HT1080 (cell line): ENCODE results near the gene WDR89. TPM values are rescaled to one million over a fixed set of nuclear protein-coding genes. Genes with fewer than 3 reads are reported as not detected.
A peak's percentile ranks its signal among the peaks of the same experiment; 100 is the strongest.
"Not testable (repeated sequence)": the region's sequence is repeated elsewhere in the genome, so short reads cannot be mapped to it uniquely, and the experiment has no call there.

Source experiments
- DNase-seq: peaks from one replicate; pipeline ENCODE4 v3.0.0-alpha.2; 2015; ENCODE audit warnings: low read depth
- total RNA-seq: library from RNA; depleted of rRNA; stranded (reverse); fragments of >200 nt; shearing (Covaris generic); gene quantifications from 2 replicates; pipeline ENCODE4 v1.2.3, GENCODE V29; 2014

Gene WDR89
- total RNA-seq, 1 experiment from 2014 or later = 13.8 TPM

- DNase-seq = no peak
Observed at GRCh38 chr14:63654346-63654745, 12.7 kb upstream of the WDR89 start.

GRCh38 chr14:63652406-63652805 is 10.7 kb upstream of the WDR89 start:
- no peak for DNase-seq

- DNase-seq = no peak
Observed at GRCh38 chr14:63650256-63650952, 8.7 kb upstream of the WDR89 start.

- no peak for DNase-seq
Observed at GRCh38 chr14:63647696-63648410, 6.2 kb upstream of the WDR89 start.

- no peak for DNase-seq
Observed at GRCh38 chr14:63644741-63645140, 3.1 kb upstream of the WDR89 start.

DNA sequence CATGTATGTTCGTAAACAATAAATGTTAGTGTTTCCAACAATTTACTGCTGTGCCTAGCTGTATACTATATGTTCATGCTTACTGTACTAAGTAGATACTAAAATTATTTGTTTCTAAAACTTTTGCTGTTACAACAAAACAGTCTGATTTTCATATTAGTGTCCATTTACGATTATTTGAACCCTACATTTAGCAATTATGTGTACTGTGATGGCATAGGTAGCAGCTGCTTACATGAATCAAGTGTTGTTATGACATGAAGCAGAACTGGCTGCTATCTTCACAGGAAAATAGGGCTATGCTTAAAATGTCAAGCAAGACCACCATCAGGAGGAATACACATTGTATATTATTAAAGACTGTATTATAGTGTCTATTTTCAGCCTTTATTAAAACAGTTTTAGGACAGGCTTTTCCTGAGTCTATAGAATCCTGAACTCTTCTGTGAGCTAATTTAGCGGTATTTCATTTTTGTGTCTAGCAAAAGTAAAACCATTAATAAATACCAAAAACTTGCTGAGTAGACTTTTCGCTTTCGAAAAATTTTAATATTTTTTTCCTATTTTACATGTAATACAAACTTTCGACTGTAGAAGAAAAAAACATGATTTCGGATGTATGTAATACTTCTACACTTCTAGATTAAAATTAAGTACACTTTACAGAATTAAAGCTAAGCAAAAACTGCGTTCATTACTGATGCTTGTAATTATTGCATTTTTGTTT is 1.1 kb upstream of the WDR89 start:
- no peak for DNase-seq

DNA sequence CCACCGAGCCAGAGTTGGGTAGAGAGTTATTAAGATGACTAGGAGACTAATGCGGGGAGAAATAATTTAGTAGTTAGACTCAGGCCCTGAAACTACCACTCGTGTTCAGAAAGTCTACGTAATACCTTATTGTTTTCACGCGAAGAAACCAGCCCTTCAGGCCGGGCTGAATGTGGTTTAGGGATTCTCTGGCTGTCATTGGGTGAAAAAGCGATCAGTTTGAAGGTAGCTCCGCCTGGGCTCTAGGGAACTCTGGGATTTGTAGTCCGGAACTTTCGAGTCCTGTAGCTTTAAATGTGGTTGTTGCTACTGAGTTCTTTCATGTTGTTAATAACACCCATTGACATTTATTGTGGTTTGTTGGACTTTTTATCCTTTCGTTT is 549 bp upstream of the WDR89 start:
- DNase-seq = peak; percentile 91

DNA sequence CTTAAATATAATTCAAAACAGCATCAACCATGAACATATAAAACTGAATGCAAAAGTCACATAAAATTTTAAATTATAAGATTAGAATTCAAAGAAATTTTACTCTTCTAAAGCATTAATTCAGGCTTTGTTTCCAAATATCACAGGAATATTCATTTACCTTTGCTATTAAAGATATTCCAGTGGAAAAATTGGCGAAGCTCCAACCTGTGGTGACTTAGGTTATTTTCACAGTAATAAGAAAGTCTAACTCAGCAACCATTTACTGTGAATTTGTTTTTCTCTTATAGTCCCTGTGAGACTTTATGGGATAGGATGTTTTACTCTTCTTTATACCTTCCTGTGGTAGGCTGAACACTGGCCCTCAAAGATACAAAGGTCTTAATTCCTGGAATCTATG is 3.2 kb downstream of the WDR89 start:
- DNase-seq = no peak

GRCh38 chr14:63636094-63636635 is 5.5 kb downstream of the WDR89 start:
- not testable (repeated sequence) for DNase-seq

DNA sequence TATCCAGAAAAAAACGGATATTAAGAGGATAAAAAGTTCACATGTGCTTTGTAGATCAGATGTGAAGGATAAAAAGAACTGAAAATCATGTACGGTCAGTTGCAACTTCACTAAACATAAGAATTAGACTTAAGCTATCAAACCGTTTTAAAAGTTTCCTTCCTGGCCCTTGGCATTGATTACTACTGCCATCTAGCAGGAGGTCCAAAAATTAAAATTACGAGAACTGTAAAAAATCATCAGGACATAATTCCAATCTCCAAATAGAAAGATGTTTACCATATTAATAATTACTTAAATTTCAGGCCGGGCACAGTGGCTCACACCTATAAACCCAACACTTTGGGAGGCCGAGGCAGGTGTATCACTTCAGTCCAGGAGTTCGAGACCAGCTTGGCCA is 7.9 kb downstream of the WDR89 start:
- DNase-seq = no peak

DNA sequence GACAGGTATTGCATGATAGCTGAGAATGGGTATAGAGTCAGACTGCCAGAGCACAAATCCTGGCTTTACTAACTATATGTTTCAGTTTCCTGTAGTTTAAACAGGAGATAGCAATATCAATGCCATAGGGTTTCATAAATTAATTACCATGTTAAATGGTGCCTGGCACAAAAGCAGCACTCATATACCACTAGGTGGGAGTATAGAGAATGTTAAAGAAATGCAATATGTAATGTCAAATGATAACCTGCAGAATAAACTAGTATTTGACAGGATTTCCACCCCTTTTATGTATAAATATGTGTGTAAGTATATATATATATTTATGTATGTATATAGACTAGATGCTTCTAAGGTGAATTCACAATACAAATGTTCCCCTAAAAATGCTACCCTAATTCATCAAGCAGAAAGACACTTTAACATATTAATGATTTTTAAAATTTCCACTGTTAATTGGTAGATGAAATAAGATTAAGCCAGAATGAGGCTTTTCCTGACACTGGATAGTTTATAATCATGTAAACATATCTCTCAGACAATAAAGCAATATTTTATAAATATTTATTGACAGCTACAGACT is 8.6 kb downstream of the WDR89 start:
- DNase-seq = no peak

GRCh38 chr14:63624701-63625100 is 17.0 kb downstream of the WDR89 start:
- no peak for DNase-seq

- DNase-seq = no peak
Observed at GRCh38 chr14:63624203-63624602, 17.5 kb downstream of the WDR89 start.

DNA sequence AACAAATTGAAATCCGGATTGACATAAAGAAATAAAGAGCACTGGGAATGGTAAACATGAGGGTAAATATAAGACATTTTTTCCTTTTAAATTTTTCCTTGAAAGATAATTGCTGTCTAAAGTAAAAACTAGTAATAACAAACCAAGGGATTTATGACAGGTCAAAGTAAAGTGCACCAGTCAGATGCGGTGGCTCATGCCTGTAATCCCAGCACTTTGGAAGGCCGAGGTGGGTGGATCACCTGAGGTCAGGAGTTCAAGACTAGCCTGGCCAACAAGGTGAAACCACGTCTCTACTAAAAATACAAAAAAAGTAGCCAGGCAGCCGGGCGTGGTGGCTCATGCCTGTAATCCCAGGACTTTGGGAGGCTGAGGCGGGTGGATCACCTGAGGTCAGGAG is 19.7 kb downstream of the WDR89 start:
- not testable (repeated sequence) for DNase-seq

- DNase-seq = no peak
Observed at GRCh38 chr14:63616015-63616414, 25.7 kb downstream of the WDR89 start.

GRCh38 chr14:63614679-63615363 is 26.9 kb downstream of the WDR89 start:
- DNase-seq = peak; percentile 73

- no peak for DNase-seq
Observed at GRCh38 chr14:63611078-63611477, 30.6 kb downstream of the WDR89 start.

- no peak for DNase-seq
Observed at GRCh38 chr14:63605041-63605532, 36.6 kb downstream of the WDR89 start.

- no peak for DNase-seq
Observed at GRCh38 chr14:63604626-63605025, 37.0 kb downstream of the WDR89 start.

GRCh38 chr14:63603749-63604277 is 37.9 kb downstream of the WDR89 start:
- DNase-seq = no peak

DNA sequence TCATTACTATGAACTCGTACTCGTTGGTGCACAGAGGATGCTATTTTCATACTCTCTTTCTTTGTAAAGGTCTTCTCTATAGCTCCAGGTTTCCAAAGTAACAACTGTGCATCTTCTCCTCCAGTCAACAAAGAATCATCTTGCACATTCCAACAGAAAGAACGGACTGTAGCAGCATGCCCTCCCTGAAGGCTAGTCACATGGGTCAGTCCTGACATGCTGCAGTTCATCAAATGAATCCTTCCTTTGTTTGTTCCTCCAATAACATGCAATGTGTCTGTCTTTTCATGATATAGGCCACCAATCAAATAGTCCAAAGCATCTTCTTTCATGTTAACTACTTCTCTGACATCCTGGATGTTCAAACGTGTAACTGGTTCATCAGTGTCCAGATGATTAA is 42.9 kb downstream of the WDR89 start:
- DNase-seq = no peak
